HG03571 (cell line): ENCODE measurements around the gene FOXP2.

Source experiments
- ATAC-seq: cut with Tn5 transposase; IDR thresholded peaks from one replicate; pipeline ENCODE4 v1.9.1; 2021; ENCODE audit not compliant: unreplicated experiment

The FOXP2 gene

DNA sequence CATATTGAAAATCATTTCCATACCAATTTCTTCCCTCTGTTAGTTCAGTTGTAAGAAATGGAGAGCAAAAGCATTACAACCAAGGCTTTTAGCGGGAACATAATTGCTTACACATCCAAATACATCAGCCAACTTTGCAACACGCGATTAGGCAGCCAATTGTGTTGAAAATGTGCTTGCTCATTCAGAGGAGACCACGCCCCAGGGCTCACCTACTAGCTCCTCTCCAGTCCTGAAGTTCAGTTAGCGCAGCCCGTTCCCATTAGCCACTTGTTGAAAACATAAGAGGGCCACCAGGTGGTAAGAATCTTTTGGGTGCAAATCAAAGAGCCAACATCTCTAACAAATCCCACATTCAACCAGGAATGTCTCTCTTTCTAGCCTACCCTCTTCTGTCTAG lies 294.0 kb downstream of the FOXP2 start:
- no peak for ATAC-seq

DNA sequence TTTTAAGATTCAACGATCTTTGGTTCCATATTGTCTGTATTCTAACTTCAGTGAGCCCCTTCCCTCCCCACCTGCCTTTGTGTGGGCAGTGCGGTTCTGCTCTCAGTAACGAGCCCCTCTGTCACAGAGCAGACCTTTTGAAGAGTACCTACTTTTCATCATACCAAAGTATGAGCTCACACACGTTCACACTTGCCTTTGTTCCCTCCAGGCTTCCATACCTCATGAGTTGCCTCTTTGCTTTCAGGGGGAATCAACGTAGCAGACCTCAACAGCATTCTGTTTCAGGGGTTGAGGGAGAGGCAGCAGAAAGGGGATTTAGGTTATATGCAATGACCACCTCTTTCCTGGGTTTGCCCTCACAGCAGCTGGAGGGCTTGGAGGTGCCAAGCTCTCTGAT lies 295.9 kb downstream of the FOXP2 start:
- no peak for ATAC-seq

DNA sequence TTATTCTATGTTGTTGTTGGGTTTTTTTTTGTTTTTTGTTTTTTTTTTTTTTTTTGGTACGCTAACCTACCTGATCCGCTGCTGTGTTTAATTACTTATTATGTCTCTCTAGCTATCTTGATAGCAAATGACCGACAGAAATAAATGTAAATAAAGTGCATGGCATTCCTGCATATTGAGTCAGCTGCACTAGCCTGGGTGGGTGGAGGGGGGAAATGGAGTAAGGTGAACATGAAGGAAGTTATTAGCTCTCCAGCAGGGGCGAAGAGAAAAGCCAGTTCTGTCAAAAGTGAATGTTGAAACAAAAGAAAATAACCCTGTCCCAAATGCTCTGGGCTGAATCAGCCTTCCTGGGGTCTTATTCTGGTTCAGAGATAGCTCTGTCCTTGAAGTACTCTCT lies 296.6 kb downstream of the FOXP2 start:
- ATAC-seq = no peak

DNA sequence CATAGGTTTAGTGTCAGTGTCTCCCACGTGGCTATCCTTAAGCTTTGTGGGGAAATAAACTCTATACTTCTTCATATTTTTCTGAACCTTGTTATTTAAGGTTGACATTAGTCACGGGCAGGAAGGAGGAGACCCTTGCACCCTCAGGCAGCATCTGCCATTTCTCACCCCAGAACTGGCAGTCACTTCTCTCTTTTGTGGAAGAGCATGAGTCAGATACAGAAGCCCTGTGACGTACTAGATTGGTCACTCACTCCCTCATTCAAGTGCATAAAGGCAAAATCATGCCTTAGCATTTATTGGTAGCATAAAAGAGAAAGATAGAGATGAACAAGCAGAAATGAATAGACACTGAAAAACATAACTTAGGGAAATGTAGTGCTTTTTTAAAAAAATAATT lies 301.3 kb downstream of the FOXP2 start:
- ATAC-seq = no peak

DNA sequence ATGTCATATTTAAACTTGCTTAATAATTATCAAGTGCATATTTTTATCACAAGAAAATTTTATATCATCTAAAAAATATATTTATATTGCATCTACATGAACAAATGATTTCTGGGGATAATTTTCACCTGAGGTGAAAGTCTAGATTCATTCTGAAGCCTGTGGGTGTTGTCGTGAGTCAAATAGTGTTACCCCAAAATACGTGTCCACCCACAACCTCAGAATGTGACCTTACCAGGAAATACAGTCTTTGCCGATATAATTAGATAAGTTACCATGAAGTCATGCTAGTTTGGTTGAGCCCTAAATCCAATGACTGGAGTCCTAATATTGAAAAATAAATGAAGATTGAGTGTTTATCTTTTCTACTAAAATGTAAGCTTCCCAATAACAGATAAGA lies 304.2 kb downstream of the FOXP2 start:
- no peak for ATAC-seq

DNA sequence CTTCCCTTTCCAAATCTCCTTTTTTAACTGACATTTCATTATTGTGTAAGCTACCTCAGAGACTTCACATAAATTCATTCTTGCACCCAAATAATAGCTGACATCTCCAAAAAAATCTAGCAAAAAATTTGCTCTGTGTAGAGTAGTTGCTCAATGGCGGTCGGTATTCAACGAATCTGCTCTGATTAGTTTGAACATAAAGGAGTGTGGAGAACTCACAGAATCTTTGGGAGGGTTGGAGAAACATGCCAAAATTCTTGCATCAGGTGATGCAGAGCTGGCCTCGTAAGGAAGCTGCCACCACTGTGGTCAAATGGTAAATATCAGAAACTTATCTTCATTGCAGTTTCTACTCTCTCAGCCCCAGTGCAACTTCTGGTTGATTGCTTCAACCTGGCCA lies 306.1 kb downstream of the FOXP2 start:
- no peak for ATAC-seq

DNA sequence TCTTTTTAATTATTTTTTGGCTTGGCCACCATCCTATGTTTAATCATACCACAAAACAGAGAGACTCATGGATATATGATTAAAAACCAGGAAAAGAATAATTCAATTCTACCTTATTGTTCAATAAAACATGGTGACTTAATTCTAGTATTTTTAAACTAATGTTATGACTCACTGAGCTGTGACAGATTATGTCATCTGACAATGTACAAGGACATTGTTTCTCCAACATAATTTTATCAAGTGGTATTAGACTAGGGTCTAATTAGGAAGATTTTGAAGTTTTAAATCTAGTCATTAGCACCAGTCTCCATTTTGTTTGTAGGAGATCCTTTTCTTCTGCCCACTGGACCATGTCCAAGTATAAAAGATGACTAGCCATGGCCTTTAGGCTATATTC lies 307.9 kb downstream of the FOXP2 start:
- no peak for ATAC-seq

DNA sequence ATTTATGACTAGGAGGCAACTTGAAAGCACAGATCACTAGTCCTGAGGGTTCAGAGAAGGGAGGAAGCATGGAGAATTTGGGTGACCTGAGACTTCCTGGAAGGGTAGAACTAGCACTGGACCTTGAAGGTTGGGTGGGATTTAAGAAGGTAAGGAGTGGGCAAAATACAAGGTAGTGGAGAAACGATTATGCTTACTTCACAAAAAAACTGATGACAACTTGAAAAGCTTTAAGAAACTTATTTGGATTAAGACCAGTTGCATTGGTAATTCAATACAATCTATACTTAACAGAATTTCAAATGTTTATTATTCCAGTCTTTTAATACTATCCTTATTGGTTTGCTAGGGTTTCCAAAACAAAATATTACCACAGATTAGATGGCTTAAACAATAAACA lies 308.7 kb downstream of the FOXP2 start:
- ATAC-seq = no peak

DNA sequence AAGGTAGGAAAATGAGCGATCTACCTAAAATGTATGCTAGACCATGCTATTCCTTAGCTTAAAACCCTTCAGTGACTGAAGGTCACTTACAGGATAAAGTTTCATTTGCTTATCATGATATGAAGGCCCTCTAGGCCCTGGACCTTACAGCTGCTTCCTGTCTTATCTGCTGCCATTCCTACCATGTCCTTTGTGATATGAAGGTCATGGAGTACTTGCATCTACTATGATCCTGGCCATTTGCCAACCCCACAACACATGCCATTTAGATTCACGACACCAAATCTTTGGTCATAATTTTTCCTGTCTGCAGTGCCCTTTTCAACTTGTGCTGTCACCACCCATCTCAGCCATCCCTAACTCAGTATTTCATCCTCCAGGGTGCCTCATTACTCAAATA lies 325.5 kb downstream of the FOXP2 start:
- no peak for ATAC-seq

DNA sequence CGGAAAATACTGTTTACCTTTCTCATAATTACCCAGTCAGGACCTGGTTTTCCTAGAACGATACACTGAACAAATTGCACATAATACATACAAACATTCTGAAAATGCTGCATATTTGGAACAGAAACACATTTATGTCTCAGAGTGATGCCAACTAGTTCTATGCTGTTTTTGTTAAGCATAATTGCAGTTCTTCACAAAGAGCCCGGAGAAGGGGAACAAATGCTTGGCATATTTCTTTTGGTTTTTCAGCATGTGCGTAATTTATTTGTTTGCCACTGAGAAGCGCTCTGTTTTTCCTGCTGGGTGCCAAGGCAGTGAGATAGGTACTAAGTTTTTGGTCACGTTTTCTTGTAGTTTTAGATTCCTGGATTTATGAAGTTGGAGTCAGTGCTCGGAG lies 326.3 kb downstream of the FOXP2 start:
- ATAC-seq = no peak

DNA sequence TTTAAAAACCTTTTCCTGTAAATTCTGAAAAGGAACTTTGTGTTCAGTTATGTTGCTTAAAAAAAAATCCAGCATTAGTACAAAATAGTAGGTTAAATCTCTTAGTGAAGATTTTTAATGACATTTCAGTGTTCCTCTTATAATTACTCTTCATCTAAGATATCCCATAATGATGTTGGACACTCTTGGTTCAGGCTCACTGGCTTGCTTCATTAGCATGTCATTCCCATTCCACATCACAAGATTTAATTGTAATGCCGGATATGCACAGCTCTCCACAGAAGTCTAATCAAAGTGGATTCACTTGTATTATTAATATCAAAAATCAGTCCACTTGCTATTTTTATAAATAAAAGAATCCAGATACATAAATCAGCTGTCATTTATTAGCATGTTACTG lies 327.3 kb downstream of the FOXP2 start:
- no peak for ATAC-seq
